IMR-90 (cell line): ENCODE data around the gene RPS19. TPM values are rescaled to one million over a fixed set of nuclear protein-coding genes. Genes with fewer than 3 reads are reported as not detected.

ENCODE experiments used
- ATAC-seq: fragments of 200-7000 bp; cut with Tn5 transposase; 2 replicates; pipeline ENCODE4 v1.9.1; 2020; ENCODE audit warnings: low read depth, mild to moderate bottlenecking, moderate library complexity
- BruUV-seq: library from RNA; stranded (reverse); fragments of 400-500 nt; replicated peaks from 2 replicates; lab custom pipeline; 2021; lab: Mats Ljungman, UMichigan
- CTCF ChIA-PET: fragments of 300-600 bp; formaldehyde crosslinking; extraction: SDS; loops from one replicate; lab custom pipeline; 2021; ENCODE audit warnings: antibody characterized with exemption; lab: Yijun Ruan, JAX
- POLR2A ChIA-PET: fragments of 300-600 bp; sonication (Branson Sonifier 250); formaldehyde crosslinking; loops from one replicate; lab custom pipeline; 2022; ENCODE audit warnings: antibody characterized with exemption; ENCODE audit not compliant: unreplicated experiment; lab: Charles Lee
- DNase-seq: peaks from one replicate; pipeline ENCODE4 v3.0.0; 2013
- H2AFZ ChIP-seq: replicated peaks from 2 replicates; pipeline ENCODE3; 2013; ENCODE audit warnings: low read length, mild to moderate bottlenecking; ENCODE audit not compliant: poor library complexity
- H2AK5ac ChIP-seq: 2 replicates; pipeline ENCODE4 v1.6.1; 2013; ENCODE audit warnings: low read depth, low read length, inconsistent platforms
- H2AK9ac ChIP-seq: replicated peaks from 2 replicates; pipeline ENCODE3; 2013; ENCODE audit warnings: mild to moderate bottlenecking, low read depth, low read length, moderate library complexity; ENCODE audit not compliant: poor library complexity
- H2BK120ac ChIP-seq: 2 replicates; pipeline ENCODE4 v1.6.1; 2013; ENCODE audit warnings: low read depth, low read length, inconsistent platforms
- H2BK15ac ChIP-seq: 3 replicates; pipeline ENCODE4 v1.6.1; 2013; ENCODE audit warnings: low read depth, low read length, inconsistent platforms
- H2BK20ac ChIP-seq: 2 replicates; pipeline ENCODE4 v1.6.1; 2013; ENCODE audit warnings: low read depth, mild to moderate bottlenecking, inconsistent platforms, low read length, moderate library complexity
- H2BK5ac ChIP-seq: 2 replicates; pipeline ENCODE4 v1.6.1; 2013; ENCODE audit warnings: mild to moderate bottlenecking, low read depth, low read length, inconsistent platforms; ENCODE audit not compliant: poor library complexity, severe bottlenecking
- H3K14ac ChIP-seq: replicated peaks from 2 replicates; pipeline ENCODE4 v1.6.1; 2013; ENCODE audit warnings: low read depth, low read length, inconsistent platforms
- H3K18ac ChIP-seq: 2 replicates; pipeline ENCODE4 v1.6.1; 2013; ENCODE audit warnings: low read depth, low read length, control low read depth
- H3K23ac ChIP-seq: 2 replicates; pipeline ENCODE4 v1.6.1; 2013; ENCODE audit warnings: low read depth, low read length, inconsistent platforms
- H3K27ac ChIP-seq: 2 replicates; pipeline ENCODE4 v1.5.1; 2013; ENCODE audit warnings: mild to moderate bottlenecking, control low read depth, low read length; ENCODE audit not compliant: insufficient read depth
- H3K27me3 ChIP-seq: 2 replicates; pipeline ENCODE4 v1.6.1; 2013; ENCODE audit warnings: low read length; ENCODE audit not compliant: control insufficient read depth, insufficient read depth
- H3K36me3 ChIP-seq: 2 replicates; pipeline ENCODE4 v1.6.1; 2013; ENCODE audit warnings: low read length, mixed read lengths; ENCODE audit not compliant: control insufficient read depth, insufficient read depth
- H3K4ac ChIP-seq: 2 replicates; pipeline ENCODE4 v1.6.1; 2013; ENCODE audit warnings: low read depth, low read length, inconsistent platforms
- H3K4me1 ChIP-seq: 2 replicates; pipeline ENCODE4 v1.6.1; 2013; ENCODE audit warnings: low read length, mixed read lengths; ENCODE audit not compliant: control insufficient read depth, insufficient read depth
- H3K4me2 ChIP-seq: 2 replicates; pipeline ENCODE4 v1.6.1; 2013; ENCODE audit warnings: low read depth, mild to moderate bottlenecking, control low read depth, low read length, moderate library complexity
- H3K4me3 ChIP-seq: 2 replicates; pipeline ENCODE4 v1.5.1; 2013; ENCODE audit warnings: low read depth, mild to moderate bottlenecking, control low read depth, low read length, moderate library complexity; ENCODE audit not compliant: insufficient read depth
- H3K56ac ChIP-seq: 2 replicates; pipeline ENCODE4 v1.6.1; 2013; ENCODE audit warnings: low read length, inconsistent platforms; ENCODE audit not compliant: insufficient read depth; ENCODE audit errors: extremely low read depth
- H3K79me1 ChIP-seq, 2 experiments: 2 replicates each; pipeline ENCODE4 v1.6.1; 2013; ENCODE audit warnings: low read length in 2 of 2, inconsistent platforms in 1 of 2, low read depth in 1 of 2
- H3K9ac ChIP-seq: 2 replicates; pipeline ENCODE4 v1.6.1; 2013; ENCODE audit warnings: low read depth, low read length, control low read depth
- H3K9me1 ChIP-seq: 2 replicates; pipeline ENCODE4 v1.6.1; 2013; ENCODE audit warnings: low read length, inconsistent platforms; ENCODE audit not compliant: insufficient read depth
- H3K9me3 ChIP-seq: 2 replicates; pipeline ENCODE4 v1.6.1; 2013; ENCODE audit warnings: low read length; ENCODE audit not compliant: control insufficient read depth, insufficient read depth
- H4K20me1 ChIP-seq: 2 replicates; pipeline ENCODE4 v1.6.1; 2013; ENCODE audit warnings: low read length, inconsistent platforms; ENCODE audit not compliant: insufficient read depth
- H4K5ac ChIP-seq: 2 replicates; pipeline ENCODE4 v1.6.1; 2013; ENCODE audit warnings: mild to moderate bottlenecking, low read depth, low read length, control low read depth
- H4K8ac ChIP-seq, 2 experiments: 2 replicates each; pipeline ENCODE4 v1.6.1; 2013; ENCODE audit warnings: low read depth in 2 of 2, low read length in 2 of 2, control low read depth in 1 of 2, inconsistent platforms in 1 of 2
- H4K91ac ChIP-seq: 2 replicates; pipeline ENCODE4 v1.6.1; 2013; ENCODE audit warnings: low read depth, low read length, inconsistent platforms; ENCODE audit not compliant: insufficient read depth
- BHLHE40 ChIP-seq: fragments of 150-350 bp; IDR thresholded peaks from 2 replicates; pipeline ENCODE4 v1.6.1; 2016; ENCODE audit warnings: mild to moderate bottlenecking, low read depth, low read length
- CEBPB ChIP-seq: IDR thresholded peaks from 2 replicates; pipeline ENCODE4 v1.6.1; 2012; ENCODE audit warnings: low read depth, low read length, improper control_type of control experiment
- CHD1 ChIP-seq: IDR thresholded peaks from 2 replicates; pipeline ENCODE4 v1.6.1; 2012; ENCODE audit warnings: low read depth, low read length, improper control_type of control experiment
- FOS ChIP-seq: fragments of 150-350 bp; IDR thresholded peaks from 2 replicates; pipeline ENCODE4 v1.6.1; 2016; ENCODE audit warnings: low read depth, low read length
- MAFK ChIP-seq: IDR thresholded peaks from 2 replicates; pipeline ENCODE4 v1.6.1; 2012; ENCODE audit warnings: low read depth, low read length, improper control_type of control experiment
- MAZ ChIP-seq: IDR thresholded peaks from 2 replicates; pipeline ENCODE4 v1.6.1; 2012; ENCODE audit warnings: low read depth, mild to moderate bottlenecking, low read length, improper control_type of control experiment, moderate library complexity, borderline replicate concordance
- MXI1 ChIP-seq: IDR thresholded peaks from 2 replicates; pipeline ENCODE4 v1.6.1; 2012; ENCODE audit warnings: low read depth, mild to moderate bottlenecking, low read length, moderate library complexity, borderline replicate concordance
- NFE2L2 ChIP-seq: fragments of 150-350 bp; IDR thresholded peaks from 2 replicates; pipeline ENCODE4 v1.6.1; 2016; ENCODE audit warnings: low read depth, mild to moderate bottlenecking, low read length
- RAD21 ChIP-seq: IDR thresholded peaks from 2 replicates; pipeline ENCODE4 v1.6.1; 2012; ENCODE audit warnings: low read length, improper control_type of control experiment
- RCOR1 ChIP-seq: IDR thresholded peaks from 2 replicates; pipeline ENCODE4 v1.6.1; 2012; ENCODE audit warnings: mild to moderate bottlenecking, low read length, improper control_type of control experiment; ENCODE audit not compliant: insufficient replicate concordance
- RFX5 ChIP-seq: IDR thresholded peaks from 2 replicates; pipeline ENCODE4 v1.8.0; 2012; ENCODE audit warnings: low read depth, mild to moderate bottlenecking, low read length, moderate library complexity
- SMC3 ChIP-seq: fragments of 150-350 bp; IDR thresholded peaks from 2 replicates; pipeline ENCODE4 v1.6.1; 2016; ENCODE audit warnings: low read depth, mild to moderate bottlenecking, antibody characterized with exemption, low read length, moderate library complexity
- WGBS, 2 experiments: methylation state at CpG; one replicate each; pipeline versions ENCODE4 v1.1.5 to v1.1.7; 2013; ENCODE audit warnings: missing lambda C conversion rate in 2 of 2; ENCODE audit not compliant: insufficient read length in 1 of 2; ENCODE audit errors: extremely low coverage in 2 of 2; 5-methylcytosine and 5-hydroxymethylcytosine counted together
- dilution Hi-C: fragments of 300-500 bp; cut with HindIII; formaldehyde crosslinking; loops from one replicate; pipeline ENCODE4 v1.14.3; 2018; ENCODE audit warnings: low sequenced_read_pairs; ENCODE audit not compliant: unreplicated experiment
- in situ Hi-C: fragments of 300-500 bp; cut with MboI; formaldehyde crosslinking; loops from 3 replicates; pipeline ENCODE4 v1.14.3; 2019; ENCODE audit warnings: low sequenced_read_pairs, inconsistent platforms, mixed read lengths
- intact Hi-C: fragments of 100-400 bp; cut with micrococcal nuclease; formaldehyde crosslinking; loops from 2 replicates; pipeline ENCODE4 v1.10.0; 2022
- polyA plus RNA-seq, 3 experiments: library from polyadenylated mRNA; depleted of rRNA; stranded (reverse); fragments of >200 nt; gene quantifications; 2 replicates each; pipeline ENCODE4 v1.2.3, GENCODE V29; 2012; ENCODE audit warnings: low replicate concordance in 1 of 3
- total RNA-seq: library from RNA; depleted of rRNA; stranded (reverse); fragments of >200 nt; gene quantifications from 2 replicates; pipeline ENCODE4 v1.2.3, GENCODE V29; 2012
- TF ChIP-seq, protein P1 (sequence below): fragments of 150-350 bp; IDR thresholded peaks from 2 replicates; pipeline ENCODE4 v1.6.1; 2016; ENCODE audit warnings: low read depth, mild to moderate bottlenecking, low read length, moderate library complexity, borderline replicate concordance
- TF ChIP-seq, protein P2 (sequence below): conservative IDR thresholded peaks from 2 replicates; pipeline ENCODE4 v1.5.1; 2012; ENCODE audit warnings: mild to moderate bottlenecking, low read depth, low read length, improper control_type of control experiment
- TF ChIP-seq, protein P3 (sequence below): fragments of 150-350 bp; IDR thresholded peaks from 2 replicates; pipeline ENCODE4 v1.6.1; 2017; ENCODE audit warnings: mild to moderate bottlenecking, antibody characterized with exemption, low read length, low read depth

RPS19 gene
- total and polyA plus RNA-seq, 2 of the 4 experiments (the other 2 are of a cell fraction) = 230 to 3,988 TPM

DNA sequence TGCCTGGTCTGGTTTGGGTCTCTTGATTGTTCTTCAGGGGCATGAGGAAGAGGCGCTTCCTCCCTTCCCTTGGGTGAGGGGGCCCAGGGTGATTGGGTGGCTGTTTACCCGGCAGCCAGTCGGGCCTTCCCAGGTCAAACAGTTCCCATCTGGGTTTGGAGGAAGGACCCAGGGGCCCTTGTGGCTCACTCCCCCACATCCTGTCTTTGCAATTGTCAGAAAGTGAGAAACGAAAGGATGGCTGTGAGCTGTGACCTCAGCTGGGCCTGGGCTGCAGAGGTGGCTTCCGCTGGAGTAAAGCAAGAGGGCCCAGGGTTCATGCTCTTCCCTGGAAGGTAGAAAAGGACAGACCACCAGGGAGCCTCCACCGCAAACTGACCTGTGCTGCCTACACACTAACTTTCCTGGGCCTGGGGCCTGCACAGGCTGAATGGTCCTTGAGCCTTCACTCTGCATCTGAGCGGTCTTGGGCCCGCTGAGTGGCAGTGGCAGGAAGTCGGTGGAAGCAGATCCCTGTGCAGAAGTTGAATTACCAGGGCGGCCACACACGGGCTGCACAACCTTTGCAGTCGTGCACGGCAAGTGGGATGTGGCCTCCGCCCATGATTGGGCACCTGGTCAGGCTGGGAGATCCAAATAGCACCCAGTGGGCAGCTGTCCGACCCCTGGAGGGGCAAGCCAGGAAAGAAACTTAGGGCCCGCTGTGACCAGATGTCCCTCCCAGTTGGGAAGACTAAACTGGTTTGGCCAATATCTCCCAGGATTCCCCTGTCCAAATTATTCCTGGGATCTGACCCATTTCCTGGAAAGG, 11.7 kb downstream of the RPS19 start:
- intact Hi-C loops = no loop called here
- ATAC-seq = no peak
- Histone ChIP-seq H2BK15ac (no peak overlapping the region), H3K14ac (no peak overlapping the region), H2AFZ (no peak overlapping the region), H3K27ac (no peak overlapping the region), H2BK20ac (no peak overlapping the region), H4K5ac (no peak overlapping the region), H3K23ac (no peak overlapping the region), H3K9ac (no peak overlapping the region), H3K4me1 (peaks cover 2% of the 10 kb centered on the region; the same call in 1 of the 2 replicates), H3K4ac (no peak overlapping the region), H2BK120ac (no peak overlapping the region), H3K27me3 (no peaks in the 10 kb centered on the region; the same call in 1 of the 2 replicates), H2AK9ac (no peak overlapping the region), H3K56ac (no peak overlapping the region), H2BK5ac (no peak overlapping the region), H3K36me3 (peaks cover 51% of the 10 kb centered on the region), H3K9me1 (no peaks in the 10 kb centered on the region), H2AK5ac (no peak overlapping the region), H4K91ac (no peak overlapping the region), H3K4me2 (no peak overlapping the region), H3K9me3 (no peaks in the 10 kb centered on the region), H3K79me1 (peaks cover 13 to 32% of the 10 kb centered on the region in 2 experiments), H3K4me3 (no peak overlapping the region), H4K8ac (no peak overlapping the region), H3K18ac (no peak overlapping the region), H4K20me1 (peaks cover 69% of the 10 kb centered on the region)
- no peak for DNase-seq
- no TSS peak for BruUV-seq
- WGBS, 2 experiments = 84% methylated on average over 8 of the region's 16 CpGs; no CpG with 5 or more reads in 1 of the 2 experiments
- dilution Hi-C loops = no loop called here
- ChIA-PET POLR2A (no interaction called here), CTCF (no interaction called here)
- in situ Hi-C loops = no loop called here
- TF ChIP-seq, protein P1, sequence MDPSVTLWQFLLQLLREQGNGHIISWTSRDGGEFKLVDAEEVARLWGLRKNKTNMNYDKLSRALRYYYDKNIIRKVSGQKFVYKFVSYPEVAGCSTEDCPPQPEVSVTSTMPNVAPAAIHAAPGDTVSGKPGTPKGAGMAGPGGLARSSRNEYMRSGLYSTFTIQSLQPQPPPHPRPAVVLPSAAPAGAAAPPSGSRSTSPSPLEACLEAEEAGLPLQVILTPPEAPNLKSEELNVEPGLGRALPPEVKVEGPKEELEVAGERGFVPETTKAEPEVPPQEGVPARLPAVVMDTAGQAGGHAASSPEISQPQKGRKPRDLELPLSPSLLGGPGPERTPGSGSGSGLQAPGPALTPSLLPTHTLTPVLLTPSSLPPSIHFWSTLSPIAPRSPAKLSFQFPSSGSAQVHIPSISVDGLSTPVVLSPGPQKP = no peak
- TF ChIP-seq NFE2L2 (no peak), MXI1 (no peak), SMC3 (no peak), RAD21 (no peak), MAFK (no peak), CHD1 (no peak), BHLHE40 (no peak), FOS (no peak), CEBPB (no peak), MAZ (no peak), RFX5 (no peak), RCOR1 (no peak)
- TF ChIP-seq, protein P2, sequence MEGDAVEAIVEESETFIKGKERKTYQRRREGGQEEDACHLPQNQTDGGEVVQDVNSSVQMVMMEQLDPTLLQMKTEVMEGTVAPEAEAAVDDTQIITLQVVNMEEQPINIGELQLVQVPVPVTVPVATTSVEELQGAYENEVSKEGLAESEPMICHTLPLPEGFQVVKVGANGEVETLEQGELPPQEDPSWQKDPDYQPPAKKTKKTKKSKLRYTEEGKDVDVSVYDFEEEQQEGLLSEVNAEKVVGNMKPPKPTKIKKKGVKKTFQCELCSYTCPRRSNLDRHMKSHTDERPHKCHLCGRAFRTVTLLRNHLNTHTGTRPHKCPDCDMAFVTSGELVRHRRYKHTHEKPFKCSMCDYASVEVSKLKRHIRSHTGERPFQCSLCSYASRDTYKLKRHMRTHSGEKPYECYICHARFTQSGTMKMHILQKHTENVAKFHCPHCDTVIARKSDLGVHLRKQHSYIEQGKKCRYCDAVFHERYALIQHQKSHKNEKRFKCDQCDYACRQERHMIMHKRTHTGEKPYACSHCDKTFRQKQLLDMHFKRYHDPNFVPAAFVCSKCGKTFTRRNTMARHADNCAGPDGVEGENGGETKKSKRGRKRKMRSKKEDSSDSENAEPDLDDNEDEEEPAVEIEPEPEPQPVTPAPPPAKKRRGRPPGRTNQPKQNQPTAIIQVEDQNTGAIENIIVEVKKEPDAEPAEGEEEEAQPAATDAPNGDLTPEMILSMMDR = no peak
- TF ChIP-seq, protein P3, sequence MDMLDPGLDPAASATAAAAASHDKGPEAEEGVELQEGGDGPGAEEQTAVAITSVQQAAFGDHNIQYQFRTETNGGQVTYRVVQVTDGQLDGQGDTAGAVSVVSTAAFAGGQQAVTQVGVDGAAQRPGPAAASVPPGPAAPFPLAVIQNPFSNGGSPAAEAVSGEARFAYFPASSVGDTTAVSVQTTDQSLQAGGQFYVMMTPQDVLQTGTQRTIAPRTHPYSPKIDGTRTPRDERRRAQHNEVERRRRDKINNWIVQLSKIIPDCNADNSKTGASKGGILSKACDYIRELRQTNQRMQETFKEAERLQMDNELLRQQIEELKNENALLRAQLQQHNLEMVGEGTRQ = no peak
